ENCODE measurements around the gene LRIT3.

- TF ChIP-seq ARNT (IDR thresholded peaks at IDR 0.05), result no peak
- no peak for TF ChIP-seq ELF4 (IDR thresholded peaks at IDR 0.05)
- TF ChIP-seq FOXA1 (IDR thresholded peaks at IDR 0.05), result no peak
- TF ChIP-seq FOXM1 (IDR thresholded peaks at IDR 0.05; ENCODE audit: borderline replicate concordance), result no peak
- TF ChIP-seq HDGF (IDR thresholded peaks at IDR 0.05; ENCODE audit: borderline replicate concordance), result no peak
These were observed 21.2 kb upstream of the LRIT3 start for GRCh38 chr4:109826719-109827118.
